H1 (cell line): ENCODE measurements around the gene FOXO1. TPM values are rescaled to one million over a fixed set of nuclear protein-coding genes. Genes with fewer than 3 reads are reported as not detected.

Source experiments
- CTCF ChIA-PET: fragments of 300-600 bp; sonication (Branson Sonifier 250); formaldehyde crosslinking; loops from one replicate; lab custom pipeline; 2021; ENCODE audit not compliant: partially characterized antibody; lab: Charles Lee
- POLR2A ChIA-PET: fragments of 300-600 bp; sonication (Branson Sonifier 250); formaldehyde crosslinking; loops from one replicate; lab custom pipeline; 2021; ENCODE audit warnings: inconsistent platforms; ENCODE audit not compliant: partially characterized antibody; lab: Charles Lee
- DNase-seq, 2 experiments: peaks; one replicate each; pipeline versions ENCODE4 v3.0.0 to v3.0.0-alpha.2; 2010 to 2022; ENCODE audit warnings: low spot score in 2 of 2, low read depth in 1 of 2, mixed read lengths in 1 of 2
- FAIRE-seq: peaks from 2 replicates; lab custom pipeline; 2011; peaks lifted over from hg19 to GRCh38; lab: Jason Lieb, UNC
- H2AFZ ChIP-seq: 2 replicates; pipeline ENCODE4 v1.8.1; 2012; ENCODE audit warnings: low read length, inconsistent platforms
- H2AK5ac ChIP-seq: 2 replicates; pipeline ENCODE4 v1.6.1; 2013; ENCODE audit warnings: low read depth, low read length
- H2BK120ac ChIP-seq: replicated peaks from 2 replicates; pipeline ENCODE3; 2013; ENCODE audit warnings: low read depth, low read length, inconsistent platforms
- H2BK12ac ChIP-seq: 2 replicates; pipeline ENCODE4 v1.6.1; 2013; ENCODE audit warnings: low read depth, low read length
- H2BK15ac ChIP-seq: 2 replicates; pipeline ENCODE4 v1.6.1; 2013; ENCODE audit warnings: low read length
- H2BK20ac ChIP-seq: 2 replicates; pipeline ENCODE4 v1.6.1; 2013; ENCODE audit warnings: low read length
- H2BK5ac ChIP-seq: 2 replicates; pipeline ENCODE4 v1.6.1; 2013; ENCODE audit warnings: low read depth, low read length
- H3K14ac ChIP-seq: 2 replicates; pipeline ENCODE4 v1.6.1; 2013; ENCODE audit warnings: inconsistent platforms; ENCODE audit not compliant: insufficient read length
- H3K18ac ChIP-seq: 2 replicates; pipeline ENCODE4 v1.6.1; 2013; ENCODE audit warnings: low read length; ENCODE audit errors: extremely low read depth
- H3K23ac ChIP-seq: 2 replicates; pipeline ENCODE4 v1.6.1; 2013; ENCODE audit warnings: inconsistent platforms; ENCODE audit not compliant: insufficient read length
- H3K23me2 ChIP-seq: 2 replicates; pipeline ENCODE4 v1.6.1; 2013; ENCODE audit warnings: low read depth, low read length
- H3K27ac ChIP-seq: 2 replicates; pipeline ENCODE4 v1.6.1; 2011; ENCODE audit warnings: low read depth, low read length, inconsistent platforms
- H3K27me3 ChIP-seq, 4 experiments: replicated peaks in 1 of 4; 1 replicate in 1 of 4; 2 replicates in 3 of 4; pipeline versions ENCODE4 v1.6.1 to v1.8.1; 2011 to 2013; ENCODE audit warnings: low read length in 3 of 4, mild to moderate bottlenecking in 3 of 4, inconsistent platforms in 2 of 4, mixed read lengths in 2 of 4, moderate library complexity in 1 of 4; ENCODE audit not compliant: control insufficient read depth in 3 of 4, insufficient read depth in 3 of 4; ENCODE audit errors: extremely low read depth in 1 of 4
- H3K36me3 ChIP-seq, 4 experiments: 2 replicates each; pipeline versions ENCODE4 v1.6.1 to v1.8.1; 2011 to 2013; ENCODE audit warnings: mild to moderate bottlenecking in 4 of 4, low read length in 3 of 4, moderate library complexity in 2 of 4, control low read depth in 1 of 4, inconsistent platforms in 1 of 4; ENCODE audit not compliant: insufficient read depth in 4 of 4, control insufficient read depth in 2 of 4
- H3K4ac ChIP-seq: replicated peaks from 2 replicates; pipeline ENCODE3; 2013; ENCODE audit warnings: low read length, low read depth, mixed read lengths, inconsistent platforms; ENCODE audit not compliant: insufficient read length
- H3K4me1 ChIP-seq, 4 experiments: replicated peaks in 1 of 4; 1 replicate in 1 of 4; 2 replicates in 3 of 4; pipeline versions ENCODE4 v1.6.1 to v1.8.1; 2011 to 2013; ENCODE audit warnings: low read length in 3 of 4, inconsistent platforms in 2 of 4, mixed read lengths in 1 of 4; ENCODE audit not compliant: insufficient read depth in 4 of 4, control insufficient read depth in 3 of 4
- H3K4me2 ChIP-seq, 2 experiments: 2 replicates each; pipeline versions ENCODE4 v1.6.1 to v1.8.1; 2011 to 2013; ENCODE audit warnings: low read depth in 2 of 2, low read length in 2 of 2, control low read depth in 1 of 2, inconsistent platforms in 1 of 2, mild to moderate bottlenecking in 1 of 2; ENCODE audit not compliant: insufficient read depth in 1 of 2
- H3K4me3 ChIP-seq, 4 experiments: fragments of 200-600, 300-600 bp in 1 of 4; sonication (generic), shearing (Covaris generic), sonication (Bioruptor Twin) in 1 of 4; 2 replicates each; pipeline versions ENCODE4 v1.5.1 to v1.8.1; 2011 to 2016; ENCODE audit warnings: low read length in 4 of 4, low read depth in 3 of 4, control low read depth in 2 of 4, inconsistent platforms in 2 of 4, mild to moderate bottlenecking in 2 of 4, mixed read lengths in 1 of 4, moderate library complexity in 1 of 4; ENCODE audit not compliant: insufficient read depth in 2 of 4; ENCODE audit errors: extremely low read depth in 1 of 4
- H3K56ac ChIP-seq: replicated peaks from 2 replicates; pipeline ENCODE3; 2013; ENCODE audit warnings: low read depth, mild to moderate bottlenecking, mixed read lengths, low read length, inconsistent platforms; ENCODE audit not compliant: insufficient read length
- H3K79me1 ChIP-seq: 2 replicates; pipeline ENCODE4 v1.6.1; 2013; ENCODE audit warnings: low read depth, low read length, control low read depth
- H3K79me2 ChIP-seq, 2 experiments: 2 replicates each; pipeline versions ENCODE4 v1.6.1 to v1.8.1; 2012 to 2013; ENCODE audit warnings: low read length in 2 of 2, mild to moderate bottlenecking in 2 of 2, inconsistent platforms in 1 of 2; ENCODE audit not compliant: insufficient read depth in 2 of 2, control insufficient read depth in 1 of 2
- H3K9ac ChIP-seq, 4 experiments: replicated peaks in 1 of 4; 1 replicate in 1 of 4; 2 replicates in 3 of 4; pipeline versions ENCODE4 v1.6.1 to v1.8.1; 2011 to 2013; ENCODE audit warnings: low read depth in 3 of 4, low read length in 3 of 4, control low read depth in 2 of 4, mild to moderate bottlenecking in 2 of 4, moderate library complexity in 2 of 4, inconsistent platforms in 1 of 4; ENCODE audit errors: extremely low read depth in 1 of 4
- H3K9me3 ChIP-seq, 2 experiments: 2 replicates each; pipeline versions ENCODE4 v1.6.1 to v1.8.1; 2012 to 2013; ENCODE audit warnings: mild to moderate bottlenecking in 2 of 2, moderate library complexity in 2 of 2, control low read depth in 1 of 2, inconsistent platforms in 1 of 2, low read depth in 1 of 2, low read length in 1 of 2, mixed read lengths in 1 of 2; ENCODE audit not compliant: insufficient read depth in 2 of 2
- H4K20me1 ChIP-seq, 2 experiments: replicated peaks in 1 of 2; 2 replicates each; pipeline versions ENCODE3 to v1.8.1; 2011 to 2013; ENCODE audit warnings: inconsistent platforms in 2 of 2, low read length in 2 of 2, mild to moderate bottlenecking in 1 of 2; ENCODE audit not compliant: insufficient read depth in 2 of 2, control insufficient read depth in 1 of 2
- H4K5ac ChIP-seq: 2 replicates; pipeline ENCODE4 v1.6.1; 2013; ENCODE audit warnings: low read length, low read depth, mixed read lengths, inconsistent platforms; ENCODE audit not compliant: insufficient read length
- H4K8ac ChIP-seq: 2 replicates; pipeline ENCODE4 v1.8.0; 2013; ENCODE audit warnings: mild to moderate bottlenecking, moderate library complexity, low read length, inconsistent platforms; ENCODE audit not compliant: insufficient read depth; ENCODE audit errors: extremely low read depth
- H4K91ac ChIP-seq: replicated peaks from 2 replicates; pipeline ENCODE3; 2013; ENCODE audit warnings: low read length, mixed read lengths, inconsistent platforms; ENCODE audit not compliant: insufficient read length
- ATF2 ChIP-seq: IDR thresholded peaks from 2 replicates; pipeline ENCODE4 v1.6.1; 2012; ENCODE audit warnings: low read length, inconsistent platforms
- BRCA1 ChIP-seq: IDR thresholded peaks from 2 replicates; pipeline ENCODE4 v1.6.1; 2012; ENCODE audit warnings: low read depth, low read length, improper control_type of control experiment
- KDM5A ChIP-seq: fragments of 200-600 bp; IDR thresholded peaks from 2 replicates; pipeline ENCODE4 v1.7.1; 2012; ENCODE audit warnings: mild to moderate bottlenecking, low read length, inconsistent platforms, mixed read lengths
- NRF1 ChIP-seq: IDR thresholded peaks from 2 replicates; pipeline ENCODE4 v1.6.1; 2011; ENCODE audit warnings: mild to moderate bottlenecking, low read depth, low read length, improper control_type of control experiment
- RAD21 ChIP-seq, 2 experiments: IDR thresholded peaks in 1 of 2; conservative IDR thresholded peaks in 1 of 2; 2 replicates each; pipeline ENCODE4 v1.6.1; 2011; ENCODE audit warnings: low read depth in 2 of 2, low read length in 2 of 2, improper control_type of control experiment in 1 of 2, inconsistent platforms in 1 of 2, mild to moderate bottlenecking in 1 of 2, moderate library complexity in 1 of 2
- RFX5 ChIP-seq: IDR thresholded peaks from 2 replicates; pipeline ENCODE4 v1.6.1; 2011; ENCODE audit warnings: low read depth, low read length, improper control_type of control experiment, borderline replicate concordance
- RNF2 ChIP-seq: fragments of 200-900, 300-1000 bp; sonication (generic); IDR thresholded peaks from 2 replicates; pipeline ENCODE4 v1.7.1; 2016; ENCODE audit warnings: borderline replicate concordance, low read depth, mild to moderate bottlenecking, antibody characterized with exemption, low read length; ENCODE audit not compliant: poor library complexity, severe bottlenecking; ENCODE audit errors: missing control alignments
- SP2 ChIP-seq: IDR thresholded peaks from 2 replicates; pipeline ENCODE4 v1.6.1; 2012; ENCODE audit warnings: mild to moderate bottlenecking, low read length, inconsistent platforms
- WGBS, 2 experiments: shearing (Covaris generic) in 1 of 2; methylation state at CpG; one replicate each; pipeline versions ENCODE4 v1.1.6 to v1.1.7; 2013 to 2015; ENCODE audit warnings: low lambda C conversion rate in 2 of 2, mixed read lengths in 2 of 2, inconsistent platforms in 1 of 2, low coverage in 1 of 2, missing lambda C conversion rate in 1 of 2; ENCODE audit not compliant: insufficient replicate concordance in 2 of 2, insufficient coverage in 1 of 2, insufficient read length in 1 of 2; ENCODE audit errors: extremely low coverage in 1 of 2, missing lambda C conversion rate in 1 of 2; 5-methylcytosine and 5-hydroxymethylcytosine counted together
- polyA plus RNA-seq, 7 experiments: library from polyadenylated mRNA; depleted of rRNA in 3 of 7; stranded (reverse) in 5 of 7; unstranded in 2 of 7; fragments of >200 nt in 5 of 7; fragments of 200-250 nt in 2 of 7; gene quantifications; 1 replicate in 5 of 7; 2 replicates in 1 of 7; 4 replicates in 1 of 7; pipeline versions ENCODE4 v1.2.1 to v1.2.3, GENCODE V29; 2011 to 2013; ENCODE audit warnings: missing spikeins in 2 of 7, mixed read lengths in 2 of 7
- total RNA-seq: library from RNA; stranded (reverse); fragmentation: NEBNext Ultra II Directional; extraction: Animal tissue kit (Norgen Biotek cat#: 25700); gene quantifications from 2 replicates; pipeline ENCODE4 v1.2.1, GENCODE V29; 2021
- TF ChIP-seq, protein P1 (sequence below): IDR thresholded peaks from 2 replicates; pipeline ENCODE4 v1.6.1; 2011; ENCODE audit warnings: low read length, improper control_type of control experiment

FOXO1 gene
- total and polyA plus RNA-seq, 2 of the 8 experiments (the other 6 are each of a cell fraction or from before 2014, with no cell fraction given), result 35.3 to 56.9 TPM

GRCh38 chr13:40571338-40571963 lies 95.0 kb downstream of the FOXO1 start:
- no peak overlapping the region for H3K9ac ChIP-seq
- no peak overlapping the region for H4K8ac ChIP-seq
- no peak overlapping the region for H3K18ac ChIP-seq
- CTCF ChIA-PET, result interaction anchor here (0.8 to 1.2 kb wide), 4 partner anchors 10 to 206 kb away, joined by 3 to 6 read pairs (median 3); no protein-coding TSS in a partner anchor
- peaks cover 22 to 38% of the 10 kb centered on the region in 2 experiments for H4K20me1 ChIP-seq
- no peaks in the 10 kb centered on the region for H3K9me3 ChIP-seq
- no peak overlapping the region for H2BK120ac ChIP-seq
- no peak overlapping the region for H4K5ac ChIP-seq
- H2BK5ac ChIP-seq, result no peak overlapping the region
- no peak overlapping the region for H3K4me2 ChIP-seq
- H3K79me2 ChIP-seq, result peaks cover 21 to 100% of the 10 kb centered on the region in 2 experiments; a peak in 3 of 4 replicates
- no peak overlapping the region for H3K27ac ChIP-seq
- no peak overlapping the region for H3K14ac ChIP-seq
- no peak overlapping the region for H2BK20ac ChIP-seq
- POLR2A ChIA-PET, result no interaction called here
- no peak overlapping the region for H4K91ac ChIP-seq
- peaks cover 10% of the 10 kb centered on the region; the same call in 1 of the 2 replicates for H3K79me1 ChIP-seq
- H3K4me3 ChIP-seq, result no peak overlapping the region
- H3K23ac ChIP-seq, result no peak overlapping the region
- no peak for FAIRE-seq
- no peak overlapping the region for H3K56ac ChIP-seq
- H3K4ac ChIP-seq, result no peak overlapping the region
- no peaks in the 10 kb centered on the region for H3K23me2 ChIP-seq
- H2AFZ ChIP-seq, result no peak overlapping the region
- H2BK12ac ChIP-seq, result no peak overlapping the region
- no peak overlapping the region for H2AK5ac ChIP-seq
- H3K36me3 ChIP-seq, result peaks cover 0 to 2% (median 0%) of the 10 kb centered on the region in 4 experiments; a peak in 1 of 8 replicates
- no peak for DNase-seq
- H2BK15ac ChIP-seq, result no peak overlapping the region
- H3K27me3 ChIP-seq, result no peaks in the 10 kb centered on the region
- peaks cover 11 to 26% (median 17%) of the 10 kb centered on the region in 4 experiments; a peak in 6 of 7 replicates for H3K4me1 ChIP-seq
- WGBS, 2 experiments, result 85% methylated on average over 6 of the region's 6 CpGs; no CpG with 5 or more reads in 1 of the 2 experiments
- TF ChIP-seq, protein P1, sequence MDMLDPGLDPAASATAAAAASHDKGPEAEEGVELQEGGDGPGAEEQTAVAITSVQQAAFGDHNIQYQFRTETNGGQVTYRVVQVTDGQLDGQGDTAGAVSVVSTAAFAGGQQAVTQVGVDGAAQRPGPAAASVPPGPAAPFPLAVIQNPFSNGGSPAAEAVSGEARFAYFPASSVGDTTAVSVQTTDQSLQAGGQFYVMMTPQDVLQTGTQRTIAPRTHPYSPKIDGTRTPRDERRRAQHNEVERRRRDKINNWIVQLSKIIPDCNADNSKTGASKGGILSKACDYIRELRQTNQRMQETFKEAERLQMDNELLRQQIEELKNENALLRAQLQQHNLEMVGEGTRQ, result no peak
- no peak for TF ChIP-seq RFX5
- no peak for TF ChIP-seq NRF1
- TF ChIP-seq RAD21 (IDR thresholded peaks at IDR 0.05 in 1 of 2, conservative IDR thresholded peaks at IDR 0.05 in 1 of 2; ENCODE audit: low read depth in 2 of 2, low read length in 2 of 2), result no peak
- no peak for TF ChIP-seq RNF2
- no peak for TF ChIP-seq ATF2
- TF ChIP-seq SP2, result no peak
- no peak for TF ChIP-seq KDM5A
- no peak for TF ChIP-seq BRCA1
